K562 treated with DMSO at 1 percent for 24 hours (cell line): ENCODE data around the gene GFAP. TPM values are rescaled to one million over a fixed set of nuclear protein-coding genes. Genes with fewer than 3 reads are reported as not detected.

Experiments used
- total RNA-seq: library from RNA; unstranded; fragments of 300-600 nt; gene quantifications from 2 replicates; pipeline ENCODE4 v1.2.3, GENCODE V29; 2022; ENCODE audit warnings: low read depth; ENCODE audit not compliant: insufficient read depth

The GFAP gene
- 1.4 and 2.6 TPM in 2 replicates for total RNA-seq

DNA sequence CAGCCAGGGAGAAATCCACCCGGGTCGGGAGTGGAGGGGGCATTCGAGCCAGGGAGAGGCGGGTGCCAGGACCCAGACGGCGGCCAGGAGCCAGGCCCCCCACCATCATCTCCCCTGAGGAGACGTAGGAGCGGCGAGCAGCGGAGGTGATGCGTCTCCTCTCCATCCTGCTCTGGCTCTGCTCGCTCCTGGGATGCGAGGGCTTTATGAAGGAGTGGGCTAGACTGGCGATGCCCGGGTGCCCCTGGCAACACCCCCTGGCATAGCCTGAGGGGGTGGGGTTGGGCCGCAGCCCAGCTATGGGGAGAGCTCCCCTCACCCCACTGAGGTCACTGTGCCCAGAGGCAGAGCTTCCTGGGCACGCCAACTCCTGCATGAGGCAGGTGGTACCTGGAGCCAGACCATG is at the start of gene GFAP:
GFAP (minus strand) TSS at position 180 of the 406 bp plus-strand sequence; CDS start at position 166, 14 bp downstream.

DNA sequence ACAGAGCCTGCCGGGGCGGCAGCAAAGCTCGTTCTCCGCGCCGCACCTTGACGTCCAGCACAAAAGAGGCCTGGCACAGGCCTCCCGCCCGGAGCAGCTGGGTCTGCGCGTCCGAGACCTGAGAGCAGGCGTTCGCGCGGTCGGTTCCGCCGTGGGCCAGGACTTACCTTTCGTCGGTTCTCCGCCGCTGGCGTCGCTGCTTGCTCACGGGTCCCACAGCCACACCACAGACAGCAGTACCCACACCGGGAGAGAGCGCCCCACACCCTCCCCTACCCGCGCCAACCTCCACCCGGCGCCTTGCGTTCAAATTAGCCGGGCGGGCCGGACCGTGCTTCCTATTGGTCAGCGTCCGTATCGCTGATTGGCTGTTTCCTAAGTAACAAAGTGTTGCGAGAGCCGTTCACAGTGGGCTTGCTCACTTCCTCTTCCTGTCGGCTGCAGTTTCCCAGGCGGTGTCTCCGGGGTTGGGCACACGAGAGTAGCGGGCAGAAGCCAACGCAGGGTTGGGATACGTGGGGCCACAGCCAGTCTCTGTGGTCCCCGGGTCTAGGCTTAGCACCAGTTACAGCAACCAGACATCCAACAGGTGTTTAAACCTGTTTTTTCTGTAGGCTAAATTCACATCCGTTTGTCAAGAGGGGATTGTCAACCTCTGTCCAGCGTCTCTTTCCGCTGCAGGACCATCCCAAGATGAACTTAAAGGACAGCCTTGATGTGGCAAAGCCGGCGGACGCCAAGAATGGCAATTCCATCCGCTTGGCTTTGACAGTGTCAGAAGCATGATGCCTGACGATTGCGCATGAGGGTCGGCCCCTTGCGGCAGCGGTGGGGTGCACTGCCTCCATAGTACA is 32.4 kb upstream of the GFAP start, which contains the start of gene KIF18B:
KIF18B (minus strand) TSS at position 313 of the 854 bp plus-strand sequence. CDS start 11,429 bp downstream, outside the sequence.

DNA sequence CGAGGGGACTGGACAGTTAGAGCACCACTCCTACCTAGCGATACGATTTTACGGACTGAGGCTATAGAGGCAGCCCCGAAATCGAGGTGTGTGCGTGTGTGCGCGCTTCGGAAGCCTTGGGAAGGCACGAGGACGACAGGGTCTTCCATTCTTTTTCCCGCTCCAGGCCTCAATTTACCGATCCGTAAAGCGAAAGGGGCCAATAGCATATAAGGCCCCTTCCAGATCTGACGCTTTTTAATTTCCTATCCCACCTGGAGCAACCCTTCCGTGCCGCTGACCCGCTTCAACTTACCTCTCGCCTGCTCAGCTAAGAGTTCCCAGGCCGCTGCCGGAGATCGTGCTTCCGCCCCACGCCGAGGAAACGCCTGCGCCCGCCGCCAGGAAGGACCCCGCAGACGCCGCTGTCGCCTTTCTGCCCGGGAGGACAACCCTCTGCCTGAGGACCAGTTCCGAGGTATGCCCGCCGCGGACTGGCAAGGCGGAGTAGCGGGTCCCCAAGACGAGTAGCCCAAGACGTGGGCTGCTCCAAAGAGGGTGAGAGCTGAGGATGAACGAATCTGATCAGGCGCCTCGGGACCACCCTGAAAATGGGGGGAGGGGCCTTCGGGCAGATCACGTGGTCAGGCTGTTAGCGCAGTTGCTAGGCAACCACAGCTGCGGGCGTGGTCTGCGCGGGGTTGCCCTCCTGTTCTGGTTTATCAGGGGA is 16.1 kb downstream of the GFAP start, which contains the start of gene EFTUD2:
EFTUD2 (minus strand) TSS at position 372 of the 709 bp plus-strand sequence. CDS start 4,924 bp downstream, outside the sequence.

Other genes with a start within 250 kb of the GFAP start
- gene CCDC43, start 225.7 kb downstream of the GFAP start, total RNA-seq, result 11.3 and 14.7 TPM in 2 replicates
- 21.9 and 26.6 TPM in 2 replicates for gene DBF4B, start 206.8 kb downstream of the GFAP start, total RNA-seq
- gene ADAM11, start 156.5 kb downstream of the GFAP start, total RNA-seq, result 0.59 and 0.88 TPM in 2 replicates
- 0.10 TPM in 1 of 2 replicates, not detected in the other for gene GJC1, start 85.2 kb downstream of the GFAP start, total RNA-seq
- gene HIGD1B, start 67.6 kb downstream of the GFAP start, total RNA-seq, result not detected in 2 replicates
- 84.1 and 86.8 TPM in 2 replicates for gene EFTUD2, start 16.1 kb downstream of the GFAP start, total RNA-seq
- 20.7 and 22.2 TPM in 2 replicates for gene KIF18B, start 32.3 kb upstream of the GFAP start, total RNA-seq
- gene C1QL1, start 52.8 kb upstream of the GFAP start, total RNA-seq, result 1.9 and 2.5 TPM in 2 replicates
- 63.2 and 70.5 TPM in 2 replicates for gene DCAKD, start 136.1 kb upstream of the GFAP start, total RNA-seq
- 106 and 114 TPM in 2 replicates for gene NMT1, start 145.8 kb upstream of the GFAP start, total RNA-seq
- gene PLCD3, start 217.0 kb upstream of the GFAP start, total RNA-seq, result 12.3 and 12.7 TPM in 2 replicates
- gene ACBD4, start 220.2 kb upstream of the GFAP start, total RNA-seq, result 16.9 and 18.5 TPM in 2 replicates
- 33.8 and 40.1 TPM in 2 replicates for gene HEXIM1, start 233.0 kb upstream of the GFAP start, total RNA-seq
- gene HEXIM2, start 246.4 kb upstream of the GFAP start, total RNA-seq, result 7.2 and 9.2 TPM in 2 replicates